PFSK-1 (cell line): ENCODE measurements around the gene POM121L2.

Experiments
- POLR2AphosphoS5 ChIP-seq: IDR thresholded peaks from 2 replicates; pipeline ENCODE4 v1.6.1; 2012; ENCODE audit warnings: low read depth, mild to moderate bottlenecking, control low read depth, low read length, moderate library complexity
- SIN3A ChIP-seq: IDR thresholded peaks from 2 replicates; pipeline ENCODE4 v1.6.1; 2012; ENCODE audit warnings: mild to moderate bottlenecking, low read length, moderate library complexity, borderline replicate concordance; ENCODE audit not compliant: insufficient read depth
- TAF1 ChIP-seq: IDR thresholded peaks from 2 replicates; pipeline ENCODE4 v1.6.1; 2012; ENCODE audit warnings: low read length, control low read depth, borderline replicate concordance; ENCODE audit not compliant: insufficient read depth
- TF ChIP-seq, protein P1 (sequence below), 2 experiments: IDR thresholded peaks; 2 replicates each; pipeline versions ENCODE4 v1.6.1 to v1.8.0; 2011 to 2012; ENCODE audit warnings: low read depth in 2 of 2, low read length in 2 of 2, control low read depth in 1 of 2, inconsistent platforms in 1 of 2, mild to moderate bottlenecking in 1 of 2, moderate library complexity in 1 of 2; ENCODE audit not compliant: insufficient read depth in 1 of 2

DNA sequence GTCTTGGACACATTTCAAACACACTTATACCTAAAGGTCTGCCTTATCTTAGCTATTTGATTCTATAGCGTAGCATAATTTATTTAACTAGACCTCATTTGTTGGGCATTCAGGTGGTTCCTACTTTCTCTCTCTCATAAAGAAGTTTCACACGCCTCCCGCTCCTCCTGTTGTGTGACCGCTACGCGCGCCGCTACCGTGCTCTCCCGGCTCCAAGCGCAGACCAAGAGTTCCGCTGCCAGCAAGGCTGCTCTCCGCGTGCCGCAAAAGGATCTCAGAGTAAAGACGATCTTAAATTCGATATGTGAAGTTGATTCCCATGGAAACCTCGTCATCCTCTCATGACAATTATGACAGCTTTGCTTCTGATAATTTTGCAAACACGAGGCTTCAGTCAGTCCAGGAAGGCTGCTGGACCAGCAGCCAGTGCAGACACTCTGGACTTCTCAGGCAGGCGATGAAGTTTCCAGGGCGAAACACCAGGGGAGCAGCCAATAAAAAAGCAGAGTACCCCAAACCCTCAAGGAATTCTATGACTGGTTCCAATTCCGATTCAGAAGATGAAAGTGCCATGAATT is 44.1 kb downstream of the POM121L2 start:
- TF ChIP-seq TAF1, result no peak
- no peak for TF ChIP-seq POLR2AphosphoS5
- TF ChIP-seq, protein P1, sequence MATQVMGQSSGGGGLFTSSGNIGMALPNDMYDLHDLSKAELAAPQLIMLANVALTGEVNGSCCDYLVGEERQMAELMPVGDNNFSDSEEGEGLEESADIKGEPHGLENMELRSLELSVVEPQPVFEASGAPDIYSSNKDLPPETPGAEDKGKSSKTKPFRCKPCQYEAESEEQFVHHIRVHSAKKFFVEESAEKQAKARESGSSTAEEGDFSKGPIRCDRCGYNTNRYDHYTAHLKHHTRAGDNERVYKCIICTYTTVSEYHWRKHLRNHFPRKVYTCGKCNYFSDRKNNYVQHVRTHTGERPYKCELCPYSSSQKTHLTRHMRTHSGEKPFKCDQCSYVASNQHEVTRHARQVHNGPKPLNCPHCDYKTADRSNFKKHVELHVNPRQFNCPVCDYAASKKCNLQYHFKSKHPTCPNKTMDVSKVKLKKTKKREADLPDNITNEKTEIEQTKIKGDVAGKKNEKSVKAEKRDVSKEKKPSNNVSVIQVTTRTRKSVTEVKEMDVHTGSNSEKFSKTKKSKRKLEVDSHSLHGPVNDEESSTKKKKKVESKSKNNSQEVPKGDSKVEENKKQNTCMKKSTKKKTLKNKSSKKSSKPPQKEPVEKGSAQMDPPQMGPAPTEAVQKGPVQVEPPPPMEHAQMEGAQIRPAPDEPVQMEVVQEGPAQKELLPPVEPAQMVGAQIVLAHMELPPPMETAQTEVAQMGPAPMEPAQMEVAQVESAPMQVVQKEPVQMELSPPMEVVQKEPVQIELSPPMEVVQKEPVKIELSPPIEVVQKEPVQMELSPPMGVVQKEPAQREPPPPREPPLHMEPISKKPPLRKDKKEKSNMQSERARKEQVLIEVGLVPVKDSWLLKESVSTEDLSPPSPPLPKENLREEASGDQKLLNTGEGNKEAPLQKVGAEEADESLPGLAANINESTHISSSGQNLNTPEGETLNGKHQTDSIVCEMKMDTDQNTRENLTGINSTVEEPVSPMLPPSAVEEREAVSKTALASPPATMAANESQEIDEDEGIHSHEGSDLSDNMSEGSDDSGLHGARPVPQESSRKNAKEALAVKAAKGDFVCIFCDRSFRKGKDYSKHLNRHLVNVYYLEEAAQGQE (IDR thresholded peaks at IDR 0.05; ENCODE audit: insufficient read depth in 1 of 2, low read depth in 2 of 2, low read length in 2 of 2), result no peak
- TF ChIP-seq SIN3A, result no peak
